AG09319 (cell line): Measurements from ENCODE around the gene CMIP.

Experiments used
- DNase-seq: peaks from one replicate; pipeline ENCODE4 v3.0.0-alpha.2; 2010; ENCODE audit warnings: low read depth; ENCODE audit errors: extremely low read depth
- TF ChIP-seq, protein P1 (sequence below): IDR thresholded peaks from 2 replicates; pipeline ENCODE4 v1.5.1; 2011; ENCODE audit warnings: low read depth, mild to moderate bottlenecking, inconsistent platforms, low read length, moderate library complexity

Gene CMIP

DNA sequence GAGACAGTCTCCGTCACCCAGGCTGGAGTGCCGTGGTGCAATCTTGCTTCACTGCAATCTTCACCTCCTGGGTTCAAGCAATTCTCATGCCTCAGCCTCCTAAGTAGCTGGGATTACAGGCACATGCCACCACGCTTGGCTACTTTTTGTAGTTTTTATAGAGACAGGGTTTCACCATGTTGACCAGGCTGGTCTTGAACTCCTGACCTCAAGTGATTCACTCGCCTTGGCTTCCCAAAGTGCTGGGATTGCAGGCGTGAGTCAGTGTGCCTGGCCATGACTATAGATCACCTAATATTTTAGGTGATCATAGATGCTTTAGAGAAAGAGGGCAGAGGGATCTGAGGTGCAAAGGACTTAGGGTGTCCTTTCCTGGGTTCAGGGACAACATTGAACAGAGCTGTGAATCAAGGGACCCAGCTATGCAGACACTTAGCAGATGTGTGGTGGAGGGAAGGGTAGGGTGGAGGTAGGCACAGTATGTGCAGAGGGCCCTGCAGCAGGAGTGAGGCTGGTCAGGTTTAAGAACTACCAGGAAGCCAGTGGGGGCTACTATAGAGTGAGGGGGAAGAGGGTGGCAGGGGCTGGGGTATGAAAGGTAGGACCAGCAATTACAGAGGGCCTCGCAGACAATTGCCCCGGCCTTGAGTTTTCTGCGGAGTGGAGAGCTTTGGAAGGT lies 116.5 kb downstream of the CMIP start:
- TF ChIP-seq, protein P1, sequence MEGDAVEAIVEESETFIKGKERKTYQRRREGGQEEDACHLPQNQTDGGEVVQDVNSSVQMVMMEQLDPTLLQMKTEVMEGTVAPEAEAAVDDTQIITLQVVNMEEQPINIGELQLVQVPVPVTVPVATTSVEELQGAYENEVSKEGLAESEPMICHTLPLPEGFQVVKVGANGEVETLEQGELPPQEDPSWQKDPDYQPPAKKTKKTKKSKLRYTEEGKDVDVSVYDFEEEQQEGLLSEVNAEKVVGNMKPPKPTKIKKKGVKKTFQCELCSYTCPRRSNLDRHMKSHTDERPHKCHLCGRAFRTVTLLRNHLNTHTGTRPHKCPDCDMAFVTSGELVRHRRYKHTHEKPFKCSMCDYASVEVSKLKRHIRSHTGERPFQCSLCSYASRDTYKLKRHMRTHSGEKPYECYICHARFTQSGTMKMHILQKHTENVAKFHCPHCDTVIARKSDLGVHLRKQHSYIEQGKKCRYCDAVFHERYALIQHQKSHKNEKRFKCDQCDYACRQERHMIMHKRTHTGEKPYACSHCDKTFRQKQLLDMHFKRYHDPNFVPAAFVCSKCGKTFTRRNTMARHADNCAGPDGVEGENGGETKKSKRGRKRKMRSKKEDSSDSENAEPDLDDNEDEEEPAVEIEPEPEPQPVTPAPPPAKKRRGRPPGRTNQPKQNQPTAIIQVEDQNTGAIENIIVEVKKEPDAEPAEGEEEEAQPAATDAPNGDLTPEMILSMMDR = no peak
- no peak for DNase-seq

- TF ChIP-seq, protein P1 = no peak
- no peak for DNase-seq
These were observed 117.7 kb downstream of the CMIP start for GRCh38 chr16:81562174-81562849.

- no peak for DNase-seq
- TF ChIP-seq, protein P1 = no peak
These were observed 118.3 kb downstream of the CMIP start for GRCh38 chr16:81562926-81563325.

DNA sequence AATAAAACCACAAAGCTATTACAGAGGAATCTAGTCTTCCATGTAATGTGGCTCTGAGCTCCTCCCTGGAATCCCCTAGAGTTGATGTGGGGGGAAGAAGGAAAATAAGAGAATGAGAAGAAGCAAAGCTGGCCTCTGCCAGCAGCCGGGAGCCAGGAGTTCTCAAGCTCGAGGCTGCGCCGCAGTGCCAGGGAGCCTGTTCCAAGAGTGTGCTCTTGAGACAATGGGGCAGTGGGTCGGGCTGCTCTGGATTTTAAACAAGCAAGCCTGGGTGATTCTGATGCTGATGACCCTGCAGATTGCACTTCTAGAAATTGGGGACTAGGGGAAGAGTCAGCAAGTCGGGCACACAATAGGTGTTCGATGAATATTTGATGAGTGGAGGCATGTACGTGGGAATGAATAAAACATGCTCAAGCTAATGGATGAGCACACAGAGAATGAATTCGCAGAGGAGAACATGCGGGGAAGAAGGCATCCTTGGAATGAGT lies 119.9 kb downstream of the CMIP start:
- no peak for DNase-seq
- TF ChIP-seq, protein P1 = no peak

DNA sequence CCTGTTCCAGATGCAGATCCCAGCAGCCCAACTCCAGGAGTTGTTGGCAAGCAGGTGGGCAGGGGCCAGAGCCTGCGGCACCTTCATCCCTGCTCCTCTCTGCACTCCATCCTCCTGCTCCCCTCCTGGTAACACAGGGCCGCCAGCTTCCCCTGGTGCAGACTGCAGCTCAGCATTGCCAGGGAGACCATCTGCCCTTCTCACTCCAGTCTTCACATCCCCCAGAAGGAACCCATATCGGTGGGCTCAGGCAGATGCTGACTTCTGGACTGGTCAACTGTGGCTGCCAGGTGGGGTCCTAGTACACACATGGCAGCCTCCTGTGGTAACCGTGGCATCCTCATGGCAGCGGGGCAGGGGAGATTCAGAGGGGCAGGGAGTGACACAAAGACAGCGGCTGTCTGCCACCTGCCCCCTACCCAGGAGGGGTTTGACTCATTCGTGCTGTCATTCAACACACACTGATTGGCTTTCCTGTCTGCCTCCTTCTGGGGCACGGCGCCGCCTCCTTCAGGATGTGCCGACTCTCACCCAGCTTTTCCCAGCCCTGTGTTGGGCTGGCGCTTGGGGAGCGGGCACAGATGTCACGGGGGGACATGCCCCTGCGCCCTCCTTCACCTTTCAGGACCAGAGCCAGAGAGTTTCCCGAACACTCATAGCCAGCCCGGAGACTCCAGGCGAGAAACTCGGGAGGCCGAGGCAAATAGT lies 120.9 kb downstream of the CMIP start:
- TF ChIP-seq, protein P1 = no peak
- DNase-seq = no peak

DNA sequence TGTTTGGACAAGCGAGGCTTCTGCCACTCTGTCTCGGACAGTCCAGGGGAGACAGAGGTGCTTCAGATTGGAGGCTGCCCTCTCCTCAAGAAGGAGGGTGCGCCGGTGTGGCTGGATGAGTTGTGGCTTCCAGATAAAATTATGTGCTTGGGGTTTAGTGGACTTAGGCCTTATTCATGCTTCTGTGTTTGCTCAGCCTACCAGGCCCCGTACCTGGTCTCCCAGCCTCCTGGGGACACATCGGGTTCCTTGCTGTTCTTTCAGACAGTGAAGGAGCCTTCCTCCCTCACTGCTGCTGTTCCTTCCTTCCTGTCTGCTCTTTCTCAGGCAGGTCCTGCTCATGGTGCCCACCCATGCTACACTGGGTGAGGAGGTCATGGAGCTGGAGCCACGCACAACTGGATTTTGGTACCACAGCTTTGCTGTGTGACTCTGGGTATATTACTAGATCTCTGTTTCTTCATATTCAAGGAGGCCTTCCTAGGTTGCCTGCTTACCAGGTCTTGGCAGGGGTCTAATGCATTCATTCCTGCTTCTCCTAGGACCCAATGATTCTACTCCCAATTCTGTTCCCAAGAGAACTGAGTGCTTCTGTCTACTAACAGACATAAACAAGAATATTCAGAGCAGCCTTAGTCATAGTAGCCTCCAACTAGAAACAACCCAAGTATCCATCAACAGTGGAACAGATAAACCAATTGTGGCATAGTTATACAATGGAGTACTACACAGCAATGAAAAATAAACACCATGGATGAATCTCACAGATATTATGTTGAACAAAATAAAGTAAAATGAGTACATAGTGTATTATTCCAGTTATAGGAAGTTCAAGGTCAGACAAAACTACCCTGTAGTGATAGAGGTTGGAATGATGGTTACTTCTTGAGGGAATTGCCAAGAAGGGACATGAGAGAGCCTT lies 121.7 kb downstream of the CMIP start:
- no peak for DNase-seq
- TF ChIP-seq, protein P1 = no peak
